HEK293 (cell line): Measurements from ENCODE around the gene MND1.

ENCODE experiments used
- CTCF ChIA-PET: fragments of 350-600 bp; formaldehyde crosslinking; extraction: SDS; loops from one replicate; lab custom pipeline; 2021; ENCODE audit warnings: antibody characterized with exemption; lab: Yijun Ruan, JAX
- POLR2A ChIA-PET: fragments of 300-600 bp; formaldehyde crosslinking; extraction: SDS; loops from one replicate; lab custom pipeline; 2020; ENCODE audit warnings: antibody characterized with exemption, inconsistent platforms; lab: Yijun Ruan, JAX
- H3K27ac ChIP-seq: fragments of 200-500 bp; sonication (Bioruptor generic); 2 replicates; pipeline ENCODE4 v1.5.1; 2014; ENCODE audit warnings: low read depth, low read length, control low read depth, inconsistent platforms; ENCODE audit errors: extremely low read depth
- H3K36me3 ChIP-seq, 2 experiments: fragments of 200-500 bp in 1 of 2; sonication (Bioruptor generic) in 1 of 2; 1 replicate in 1 of 2; 2 replicates in 1 of 2; pipeline ENCODE4 v1.5.1; 2014 to 2017; ENCODE audit warnings: inconsistent platforms in 2 of 2, low read length in 2 of 2; ENCODE audit not compliant: control insufficient read depth in 2 of 2, insufficient read depth in 1 of 2
- H3K4me1 ChIP-seq: fragments of 200-500 bp; sonication (Bioruptor generic); 2 replicates; pipeline ENCODE4 v1.5.1; 2014; ENCODE audit warnings: mild to moderate bottlenecking, low read length, inconsistent platforms; ENCODE audit not compliant: control insufficient read depth, insufficient read depth
- H3K4me3 ChIP-seq: 2 replicates; pipeline ENCODE4 v1.5.1; 2011; ENCODE audit warnings: low read depth, mild to moderate bottlenecking, control low read depth, low read length, moderate library complexity
- H3K9me3 ChIP-seq: fragments of 200-500 bp; sonication (Bioruptor generic); 2 replicates; pipeline ENCODE4 v1.5.1; 2014; ENCODE audit warnings: low read depth, low read length, inconsistent platforms; ENCODE audit not compliant: control insufficient read depth, insufficient read depth
- FEZF1 ChIP-seq: fragments of 450-650 bp; formaldehyde crosslinking; IDR thresholded peaks from 2 replicates; pipeline ENCODE4 v1.5.1; 2016; ENCODE audit warnings: missing biosample characterization, missing genetic modification characterization
- KLF8 ChIP-seq: fragments of 450-650 bp; formaldehyde crosslinking; IDR thresholded peaks from 2 replicates; pipeline ENCODE4 v1.5.1; 2016; ENCODE audit warnings: missing biosample characterization, missing genetic modification characterization
- SCRT2 ChIP-seq: fragments of 450-650 bp; formaldehyde crosslinking; IDR thresholded peaks from 2 replicates; pipeline ENCODE4 v1.5.1; 2016; ENCODE audit warnings: missing biosample characterization, missing genetic modification characterization
- ZBTB48 ChIP-seq: fragments of 450-650 bp; formaldehyde crosslinking; IDR thresholded peaks from 2 replicates; pipeline ENCODE4 v1.5.1; 2016; ENCODE audit warnings: missing biosample characterization, missing genetic modification characterization
- ZNF146 ChIP-seq: fragments of 450-650 bp; formaldehyde crosslinking; IDR thresholded peaks from 2 replicates; pipeline ENCODE4 v1.5.1; 2016; ENCODE audit warnings: missing biosample characterization, missing genetic modification characterization
- ZNF157 ChIP-seq: fragments of 450-650 bp; formaldehyde crosslinking; IDR thresholded peaks from 2 replicates; pipeline ENCODE4 v1.5.1; 2016; ENCODE audit warnings: missing biosample characterization, missing genetic modification characterization
- ZNF19 ChIP-seq: fragments of 450-650 bp; formaldehyde crosslinking; IDR thresholded peaks from 2 replicates; pipeline ENCODE4; 2016; ENCODE audit warnings: missing biosample characterization, missing genetic modification characterization, low read depth
- ZNF23 ChIP-seq: fragments of 450-650 bp; formaldehyde crosslinking; IDR thresholded peaks from 2 replicates; pipeline ENCODE4 v1.5.1; 2016; ENCODE audit warnings: missing biosample characterization, missing genetic modification characterization, borderline replicate concordance
- ZNF266 ChIP-seq: fragments of 450-650 bp; formaldehyde crosslinking; IDR thresholded peaks from 2 replicates; pipeline ENCODE4 v1.5.1; 2016; ENCODE audit warnings: missing biosample characterization, missing genetic modification characterization, low read depth
- ZNF350 ChIP-seq: fragments of 450-650 bp; formaldehyde crosslinking; IDR thresholded peaks from 2 replicates; pipeline ENCODE4 v1.5.0; 2017; ENCODE audit warnings: missing biosample characterization, mild to moderate bottlenecking, missing genetic modification characterization
- ZNF426 ChIP-seq: fragments of 450-650 bp; formaldehyde crosslinking; IDR thresholded peaks from 2 replicates; pipeline ENCODE4 v1.5.1; 2017; ENCODE audit warnings: missing biosample characterization, missing genetic modification characterization, mild to moderate bottlenecking, inconsistent platforms, moderate library complexity
- ZNF521 ChIP-seq: fragments of 450-650 bp; formaldehyde crosslinking; IDR thresholded peaks from 2 replicates; pipeline ENCODE4 v1.5.1; 2017; ENCODE audit warnings: missing biosample characterization, mild to moderate bottlenecking, missing genetic modification characterization
- ZNF610 ChIP-seq: fragments of 450-650 bp; formaldehyde crosslinking; IDR thresholded peaks from 2 replicates; pipeline ENCODE4 v1.5.1; 2016; ENCODE audit warnings: missing biosample characterization, missing genetic modification characterization, borderline replicate concordance
- ZNF626 ChIP-seq: fragments of 450-650 bp; sonication (Bioruptor Pico); formaldehyde crosslinking; IDR thresholded peaks from 2 replicates; pipeline ENCODE4 v1.5.1; 2018; ENCODE audit warnings: missing biosample characterization, missing genetic modification characterization, inconsistent platforms
- TF ChIP-seq, protein P1 (sequence below): fragments of 450-650 bp; formaldehyde crosslinking; IDR thresholded peaks from 2 replicates; pipeline ENCODE4 v1.5.1; 2016; ENCODE audit warnings: missing biosample characterization, missing genetic modification characterization
- TF ChIP-seq, protein P2 (sequence below): fragments of 450-650 bp; formaldehyde crosslinking; IDR thresholded peaks from 2 replicates; pipeline ENCODE4 v1.5.1; 2016; ENCODE audit warnings: missing biosample characterization, missing genetic modification characterization

The MND1 gene

DNA sequence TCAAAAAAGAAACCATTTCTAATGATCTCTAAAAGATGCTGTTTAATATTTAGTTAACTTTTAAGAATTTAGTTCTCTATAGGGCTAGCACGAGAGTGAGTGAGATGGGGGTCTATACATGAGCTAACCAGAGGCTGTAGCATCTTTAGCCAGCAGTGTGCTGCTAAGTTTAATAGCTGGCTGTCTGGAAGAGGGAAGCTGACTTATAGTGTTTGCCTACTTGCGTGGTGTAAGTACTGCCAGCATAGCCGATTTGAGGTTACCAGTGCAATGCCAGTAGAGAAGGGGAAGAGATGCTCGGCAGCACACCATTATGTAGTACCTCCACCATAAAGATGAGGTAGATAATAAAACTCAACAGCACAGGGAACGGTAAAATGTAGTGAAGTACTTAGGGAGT lies 74.5 kb downstream of the MND1 start:
- CTCF ChIA-PET, result no interaction called here
- POLR2A ChIA-PET, result no interaction called here

DNA sequence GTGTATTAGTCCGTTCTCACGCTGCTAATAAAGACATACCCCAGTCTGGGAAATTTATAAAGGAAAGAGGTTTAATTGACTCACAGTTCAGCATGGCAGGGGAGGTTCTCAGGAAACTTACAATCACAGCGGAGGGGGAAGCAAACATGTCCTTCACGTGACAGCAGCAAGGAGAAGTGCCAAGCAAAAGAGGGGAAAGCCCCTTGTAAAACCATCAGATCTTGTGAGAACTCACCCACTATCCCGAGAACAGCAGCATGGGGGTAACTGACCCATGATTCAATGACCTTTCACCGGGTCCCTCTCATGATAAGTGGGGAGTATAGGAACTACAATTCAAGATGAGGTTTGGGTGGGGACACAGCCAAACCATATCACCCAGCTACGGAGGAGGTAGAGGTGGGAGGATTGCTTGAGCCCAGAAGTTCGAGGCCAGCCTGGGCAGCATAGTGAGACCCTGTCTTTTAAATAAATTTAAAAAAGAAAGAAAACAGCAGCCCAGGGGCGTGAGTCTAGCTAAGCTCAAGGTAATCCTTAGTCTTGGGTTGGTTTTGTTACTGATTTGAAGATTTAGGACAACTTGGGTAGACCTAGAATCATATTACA lies 75.3 kb downstream of the MND1 start:
- TF ChIP-seq ZNF350 (tag by site-specific recombination) (no peak), ZNF610 (tag by site-specific recombination) (no peak), ZNF23 (tag by site-specific recombination) (no peak), ZNF266 (tag by site-specific recombination) (no peak), ZNF19 (tag by site-specific recombination) (no peak)
- H3K9me3 ChIP-seq, result no peaks in the 10 kb centered on the region
- H3K4me3 ChIP-seq, result no peak overlapping the region
- no peak overlapping the region for H3K27ac ChIP-seq
- no peaks in the 10 kb centered on the region for H3K4me1 ChIP-seq
- ChIA-PET POLR2A (no interaction called here), CTCF (no interaction called here)
- no peaks in the 10 kb centered on the region; a peak in 1 of 3 replicates for H3K36me3 ChIP-seq

More for the DNA sequence above, 74.5 kb downstream of the MND1 start:
- TF ChIP-seq ZNF626 (tag by site-specific recombination) (no peak), ZNF426 (tag by site-specific recombination) (no peak), SCRT2 (tag by site-specific recombination) (no peak), FEZF1 (no peak), ZNF521 (tag by site-specific recombination) (no peak), KLF8 (tag by site-specific recombination) (no peak), ZBTB48 (tag by site-specific recombination) (no peak), ZNF157 (no peak)
- TF ChIP-seq, protein P1, sequence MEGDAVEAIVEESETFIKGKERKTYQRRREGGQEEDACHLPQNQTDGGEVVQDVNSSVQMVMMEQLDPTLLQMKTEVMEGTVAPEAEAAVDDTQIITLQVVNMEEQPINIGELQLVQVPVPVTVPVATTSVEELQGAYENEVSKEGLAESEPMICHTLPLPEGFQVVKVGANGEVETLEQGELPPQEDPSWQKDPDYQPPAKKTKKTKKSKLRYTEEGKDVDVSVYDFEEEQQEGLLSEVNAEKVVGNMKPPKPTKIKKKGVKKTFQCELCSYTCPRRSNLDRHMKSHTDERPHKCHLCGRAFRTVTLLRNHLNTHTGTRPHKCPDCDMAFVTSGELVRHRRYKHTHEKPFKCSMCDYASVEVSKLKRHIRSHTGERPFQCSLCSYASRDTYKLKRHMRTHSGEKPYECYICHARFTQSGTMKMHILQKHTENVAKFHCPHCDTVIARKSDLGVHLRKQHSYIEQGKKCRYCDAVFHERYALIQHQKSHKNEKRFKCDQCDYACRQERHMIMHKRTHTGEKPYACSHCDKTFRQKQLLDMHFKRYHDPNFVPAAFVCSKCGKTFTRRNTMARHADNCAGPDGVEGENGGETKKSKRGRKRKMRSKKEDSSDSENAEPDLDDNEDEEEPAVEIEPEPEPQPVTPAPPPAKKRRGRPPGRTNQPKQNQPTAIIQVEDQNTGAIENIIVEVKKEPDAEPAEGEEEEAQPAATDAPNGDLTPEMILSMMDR (tag by site-specific recombination), result no peak
- TF ChIP-seq, protein P2, sequence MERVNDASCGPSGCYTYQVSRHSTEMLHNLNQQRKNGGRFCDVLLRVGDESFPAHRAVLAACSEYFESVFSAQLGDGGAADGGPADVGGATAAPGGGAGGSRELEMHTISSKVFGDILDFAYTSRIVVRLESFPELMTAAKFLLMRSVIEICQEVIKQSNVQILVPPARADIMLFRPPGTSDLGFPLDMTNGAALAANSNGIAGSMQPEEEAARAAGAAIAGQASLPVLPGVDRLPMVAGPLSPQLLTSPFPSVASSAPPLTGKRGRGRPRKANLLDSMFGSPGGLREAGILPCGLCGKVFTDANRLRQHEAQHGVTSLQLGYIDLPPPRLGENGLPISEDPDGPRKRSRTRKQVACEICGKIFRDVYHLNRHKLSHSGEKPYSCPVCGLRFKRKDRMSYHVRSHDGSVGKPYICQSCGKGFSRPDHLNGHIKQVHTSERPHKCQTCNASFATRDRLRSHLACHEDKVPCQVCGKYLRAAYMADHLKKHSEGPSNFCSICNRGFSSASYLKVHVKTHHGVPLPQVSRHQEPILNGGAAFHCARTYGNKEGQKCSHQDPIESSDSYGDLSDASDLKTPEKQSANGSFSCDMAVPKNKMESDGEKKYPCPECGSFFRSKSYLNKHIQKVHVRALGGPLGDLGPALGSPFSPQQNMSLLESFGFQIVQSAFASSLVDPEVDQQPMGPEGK (tag by site-specific recombination), result no peak
- no peaks in the 10 kb centered on the region for H3K4me1 ChIP-seq
- H3K27ac ChIP-seq, result no peak overlapping the region
- H3K36me3 ChIP-seq, result no peaks in the 10 kb centered on the region; a peak in 1 of 3 replicates
- H3K9me3 ChIP-seq, result no peaks in the 10 kb centered on the region
- no peak overlapping the region for H3K4me3 ChIP-seq

DNA sequence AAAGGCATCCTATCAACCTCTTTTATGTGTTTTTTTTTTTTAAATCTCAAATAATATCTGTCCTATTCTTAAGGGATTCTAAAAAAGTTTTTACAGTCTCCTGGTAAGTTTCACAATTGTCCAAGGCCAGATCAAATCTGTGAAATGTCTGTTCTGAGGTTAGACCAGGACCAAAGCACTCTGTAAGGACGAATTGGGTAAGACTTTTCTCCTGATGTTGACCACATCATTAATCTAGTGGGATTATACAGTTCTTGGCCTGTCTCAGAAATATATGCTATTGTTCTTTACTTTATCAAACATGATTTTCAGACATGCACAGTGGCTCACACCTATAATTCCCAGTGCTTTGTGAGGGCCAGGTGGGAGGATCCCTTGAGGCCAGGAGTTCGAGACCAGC lies 75.9 kb downstream of the MND1 start:
- POLR2A ChIA-PET, result no interaction called here
- no peaks in the 10 kb centered on the region for H3K4me1 ChIP-seq
- H3K27ac ChIP-seq, result no peak overlapping the region
- H3K4me3 ChIP-seq, result no peak overlapping the region
- no peaks in the 10 kb centered on the region for H3K9me3 ChIP-seq
- no peaks in the 10 kb centered on the region; a peak in 1 of 3 replicates for H3K36me3 ChIP-seq
- CTCF ChIA-PET, result interaction anchor here (0.6 kb wide), 1 partner anchor 145 kb away, joined by 4 read pairs; no protein-coding TSS in a partner anchor
- TF ChIP-seq ZNF146 (tag by site-specific recombination), result no peak
